TTC549 (cell line): ENCODE measurements around the gene SFTPA1.
"Not testable (repeated sequence)": the region's sequence is repeated elsewhere in the genome, so short reads cannot be mapped to it uniquely, and the experiment has no call there.

Experiments
- FAIRE-seq: peaks from 2 replicates; lab custom pipeline; 2012; peaks lifted over from hg19 to GRCh38; lab: Jason Lieb, UNC

The SFTPA1 gene

DNA sequence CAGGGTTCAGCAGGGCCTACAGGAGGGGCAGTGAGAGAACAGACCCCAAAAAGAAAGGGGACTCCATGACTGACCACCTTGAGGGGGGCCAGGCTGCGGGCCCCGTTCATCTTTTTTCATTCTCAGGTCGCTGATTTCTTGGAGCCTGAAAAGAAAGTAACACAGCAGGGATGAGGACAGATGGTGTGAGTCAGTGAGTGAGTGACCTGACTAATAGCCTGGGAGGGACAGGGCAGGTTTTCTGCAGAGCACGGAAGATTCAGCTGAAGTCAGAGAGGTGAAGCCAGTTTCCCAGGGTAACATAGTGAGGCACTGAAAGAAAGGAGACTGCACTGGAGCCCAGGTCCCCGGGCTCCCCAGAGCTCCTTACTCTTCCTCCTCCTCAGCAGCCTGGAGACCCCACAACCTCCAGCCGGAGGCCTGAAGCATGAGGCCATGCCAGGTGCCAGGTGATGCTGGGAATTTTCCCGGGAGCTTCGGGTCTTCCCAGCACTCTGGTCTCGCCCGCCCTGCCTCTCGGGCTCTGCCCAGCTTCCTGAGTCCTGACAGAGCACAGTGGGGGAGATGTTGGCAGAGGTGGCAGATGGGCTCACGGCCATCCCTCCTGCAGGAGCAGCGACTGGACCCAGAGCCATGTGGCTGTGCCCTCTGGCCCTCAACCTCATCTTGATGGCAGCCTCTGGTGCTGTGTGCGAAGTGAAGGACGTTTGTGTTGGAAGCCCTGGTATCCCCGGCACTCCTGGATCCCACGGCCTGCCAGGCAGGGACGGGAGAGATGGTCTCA lies 646 bp downstream of the SFTPA1 start:
- FAIRE-seq: not testable (repeated sequence)

- FAIRE-seq: no peak
These were observed 4.8 kb downstream of the SFTPA1 start for GRCh38 chr10:79615577-79615976.

- FAIRE-seq: no peak
These were observed 5.4 kb downstream of the SFTPA1 start for GRCh38 chr10:79616164-79616563.

DNA sequence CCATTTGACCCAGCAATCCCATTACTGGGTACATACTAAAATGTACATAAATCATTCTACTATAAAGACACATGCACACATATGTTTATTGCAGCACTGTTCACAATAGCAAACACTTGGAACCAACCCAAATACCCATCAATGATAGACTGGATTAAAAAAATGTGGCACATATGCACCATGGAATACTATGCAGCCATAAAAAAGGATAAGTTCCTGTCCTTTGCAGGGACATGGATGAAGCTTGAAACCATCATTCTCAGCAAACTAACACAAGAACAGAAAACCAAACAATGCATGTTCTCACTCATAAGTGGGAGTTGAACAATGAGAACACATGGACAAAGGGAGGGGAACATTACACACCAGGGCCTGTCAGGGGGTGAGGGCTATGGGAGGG lies 12.9 kb downstream of the SFTPA1 start:
- not testable (repeated sequence) for FAIRE-seq

DNA sequence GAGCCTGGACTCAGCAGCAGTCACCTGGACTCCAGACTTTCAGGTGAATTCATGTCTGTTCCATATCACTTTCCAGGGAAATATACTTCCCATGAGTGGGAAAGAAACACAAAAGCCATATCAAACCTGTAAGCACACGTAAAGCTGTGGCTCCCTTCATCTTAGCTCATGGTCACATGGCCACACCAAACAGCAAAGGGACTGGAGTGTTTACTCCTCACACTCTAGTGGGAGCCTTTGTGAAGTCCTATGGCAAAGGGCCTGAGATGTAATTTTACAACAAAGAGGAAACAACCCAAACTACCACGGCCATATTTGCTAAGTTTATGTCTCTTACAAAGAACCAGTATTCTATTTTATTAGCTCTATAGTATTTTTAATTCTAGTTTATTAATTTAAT lies 16.3 kb downstream of the SFTPA1 start:
- FAIRE-seq: no peak

DNA sequence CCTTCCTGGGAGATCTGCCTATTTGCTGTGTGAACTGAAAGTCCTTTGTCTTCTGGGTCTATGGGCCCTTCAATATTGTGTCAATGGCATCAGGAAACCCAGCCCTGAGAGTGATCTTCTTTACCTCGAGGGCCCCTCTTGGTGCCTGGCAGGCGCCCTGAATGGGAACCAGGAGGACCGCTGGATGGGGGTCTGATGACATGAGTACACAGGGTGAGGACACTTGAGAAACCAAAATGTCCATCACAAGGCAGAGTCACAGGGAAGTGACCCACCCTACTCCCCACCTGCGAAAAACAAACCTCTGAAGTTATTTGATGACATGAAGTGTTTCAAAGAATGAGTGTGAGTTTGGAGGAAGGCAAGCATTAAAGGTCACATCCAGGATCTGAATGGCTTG lies 17.3 kb downstream of the SFTPA1 start:
- FAIRE-seq: no peak

- no peak for FAIRE-seq
These were observed 18.5 kb downstream of the SFTPA1 start for GRCh38 chr10:79628988-79629954.

DNA sequence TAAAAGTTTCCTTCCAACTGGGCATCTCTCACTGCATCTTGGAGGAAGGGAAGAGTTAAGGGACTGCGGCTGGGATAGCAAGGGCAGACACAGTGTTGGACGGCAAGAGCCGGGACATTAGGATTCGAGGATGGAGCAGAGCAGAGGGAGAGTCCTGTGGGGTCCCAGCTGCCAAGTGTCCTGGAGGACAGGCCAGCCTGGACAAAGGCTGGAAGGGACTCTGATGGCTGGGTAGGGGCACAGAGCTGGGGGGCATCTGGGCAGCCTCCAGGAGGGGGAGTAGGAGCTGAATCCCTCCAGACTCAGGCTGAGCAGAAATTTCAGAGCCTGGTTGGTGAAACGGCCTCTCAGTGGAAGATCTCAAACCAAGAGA lies 19.2 kb downstream of the SFTPA1 start:
- no peak for FAIRE-seq

GRCh38 chr10:79636654-79637199 lies 26.0 kb downstream of the SFTPA1 start:
- FAIRE-seq: not testable (repeated sequence)

GRCh38 chr10:79638318-79638717 lies 27.6 kb downstream of the SFTPA1 start:
- no peak for FAIRE-seq

- FAIRE-seq: not testable (repeated sequence)
These were observed 42.0 kb downstream of the SFTPA1 start for GRCh38 chr10:79652695-79653094.

- FAIRE-seq: not testable (repeated sequence)
These were observed 52.5 kb downstream of the SFTPA1 start for GRCh38 chr10:79663287-79663686.

DNA sequence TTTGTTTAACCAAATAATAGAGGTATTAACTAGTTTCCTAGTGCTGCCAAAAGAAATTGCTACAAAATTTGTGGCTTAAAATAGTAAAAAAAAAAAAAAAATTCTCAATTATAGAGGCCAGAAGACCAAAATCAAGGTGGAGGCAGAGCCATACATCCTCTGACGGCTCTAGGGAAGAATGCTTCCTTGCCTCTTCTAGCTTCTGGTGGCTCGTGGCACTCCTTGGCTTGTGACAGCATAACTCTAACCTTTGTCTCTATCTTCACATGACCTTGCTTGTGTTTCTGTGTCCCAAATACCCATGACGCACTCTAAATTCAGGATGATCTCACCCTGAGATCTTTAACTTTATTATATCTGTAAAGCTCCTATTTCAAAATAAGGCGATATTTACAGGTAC lies 53.9 kb downstream of the SFTPA1 start:
- FAIRE-seq: not testable (repeated sequence)
